GM19328 (cell line): Measurements from ENCODE around the gene UMODL1.
A peak's percentile ranks its signal among the peaks of the same experiment; 100 is the strongest.
"Not testable (repeated sequence)": the region's sequence is repeated elsewhere in the genome, so short reads cannot be mapped to it uniquely, and the experiment has no call there.

Source experiments
- ATAC-seq: cut with Tn5 transposase; IDR thresholded peaks from one replicate; pipeline ENCODE4 v1.9.1; 2021; ENCODE audit warnings: mild to moderate bottlenecking, moderate library complexity; ENCODE audit not compliant: unreplicated experiment

UMODL1 gene

DNA sequence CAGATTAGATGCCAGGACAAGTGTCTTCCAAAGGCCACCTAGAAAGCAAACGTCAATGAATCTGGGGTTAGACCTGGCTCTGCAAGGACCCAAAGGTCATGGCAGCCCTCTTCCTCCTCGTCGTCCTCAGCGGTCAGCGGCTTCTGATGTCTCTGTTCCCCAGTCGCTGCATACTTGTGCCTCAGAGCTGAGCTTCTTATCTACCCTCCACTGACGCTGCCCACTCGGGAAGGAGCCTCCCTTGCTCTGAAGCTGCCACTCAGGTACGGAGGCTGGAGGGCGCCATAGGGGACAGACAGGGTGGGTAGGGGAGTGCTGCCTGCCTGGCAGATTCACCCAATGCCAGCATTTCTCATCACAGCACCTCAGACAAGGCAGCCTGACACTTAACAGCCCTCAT is 11.4 kb upstream of the UMODL1 start:
- no peak for ATAC-seq

DNA sequence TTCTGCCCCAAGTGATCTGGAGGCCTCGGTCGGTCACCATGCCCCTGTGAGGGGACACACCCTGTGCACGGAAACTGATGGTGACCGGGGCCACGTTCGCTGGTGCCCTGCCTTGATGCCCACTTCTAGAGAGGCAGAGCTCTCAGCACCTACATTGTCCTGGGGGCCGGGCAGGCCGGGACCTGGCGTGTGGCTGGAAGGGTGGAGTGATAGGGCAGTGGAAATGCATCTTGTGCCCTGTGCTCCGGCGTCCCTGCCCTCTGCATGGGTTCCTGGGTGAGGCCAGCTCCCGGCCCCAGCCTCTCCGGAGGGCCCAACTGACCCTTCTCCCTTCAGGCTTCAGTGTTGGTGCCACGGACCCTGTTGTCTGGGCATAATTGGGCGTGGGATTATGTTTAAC is 11.0 kb upstream of the UMODL1 start:
- ATAC-seq, result no peak

DNA sequence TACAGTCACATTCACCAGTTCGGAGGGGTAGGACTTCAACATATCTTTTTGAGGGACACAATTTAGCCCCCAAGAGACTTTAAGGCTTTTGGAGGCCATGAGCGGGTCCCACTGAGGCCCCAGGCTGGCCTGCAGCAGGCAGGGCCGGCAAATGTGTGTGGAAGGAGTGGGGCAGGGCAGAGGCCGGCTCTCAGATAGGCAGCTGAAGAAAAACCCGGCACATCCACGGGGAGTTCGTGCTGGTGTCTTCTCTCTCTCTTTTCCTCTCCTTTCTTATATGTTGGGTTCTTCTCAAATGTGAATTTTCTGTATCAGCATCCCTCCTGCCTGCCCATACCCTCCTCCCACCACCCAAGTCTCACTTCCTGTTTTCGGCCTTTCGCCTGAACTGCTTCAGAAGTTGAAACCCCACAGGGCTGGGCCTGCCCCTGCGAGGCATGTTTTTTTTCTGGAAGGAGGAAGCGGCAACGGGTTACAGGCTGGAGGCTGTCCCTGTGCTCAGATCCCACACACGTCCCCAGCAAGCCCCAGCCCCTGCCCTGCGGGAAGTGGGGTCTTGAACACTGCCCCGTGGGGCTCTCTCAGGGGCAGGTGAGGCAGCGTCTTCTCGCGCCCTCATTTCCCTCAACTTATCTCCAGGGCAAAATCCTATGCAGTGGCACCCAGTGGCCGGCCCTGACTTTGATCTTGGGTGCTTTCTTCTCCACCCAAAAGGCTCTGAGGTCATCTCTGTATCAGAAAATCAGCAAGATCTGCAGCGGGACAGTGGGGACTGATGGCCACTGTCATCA is 9.7 kb upstream of the UMODL1 start:
- ATAC-seq, result peak; percentile 49

DNA sequence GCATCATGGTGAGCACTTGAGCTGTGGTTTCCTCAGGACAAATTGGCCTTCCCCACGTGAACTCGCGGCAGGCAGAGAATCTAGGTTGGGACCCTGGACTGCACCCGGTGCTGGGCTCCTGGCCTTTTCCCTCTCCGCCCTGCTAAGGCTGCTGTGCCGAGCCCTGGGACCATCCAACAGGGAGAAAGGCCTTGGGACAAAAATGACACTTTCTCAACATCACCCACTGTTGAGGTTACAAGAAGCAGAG is 9.2 kb upstream of the UMODL1 start:
- ATAC-seq, result no peak

DNA sequence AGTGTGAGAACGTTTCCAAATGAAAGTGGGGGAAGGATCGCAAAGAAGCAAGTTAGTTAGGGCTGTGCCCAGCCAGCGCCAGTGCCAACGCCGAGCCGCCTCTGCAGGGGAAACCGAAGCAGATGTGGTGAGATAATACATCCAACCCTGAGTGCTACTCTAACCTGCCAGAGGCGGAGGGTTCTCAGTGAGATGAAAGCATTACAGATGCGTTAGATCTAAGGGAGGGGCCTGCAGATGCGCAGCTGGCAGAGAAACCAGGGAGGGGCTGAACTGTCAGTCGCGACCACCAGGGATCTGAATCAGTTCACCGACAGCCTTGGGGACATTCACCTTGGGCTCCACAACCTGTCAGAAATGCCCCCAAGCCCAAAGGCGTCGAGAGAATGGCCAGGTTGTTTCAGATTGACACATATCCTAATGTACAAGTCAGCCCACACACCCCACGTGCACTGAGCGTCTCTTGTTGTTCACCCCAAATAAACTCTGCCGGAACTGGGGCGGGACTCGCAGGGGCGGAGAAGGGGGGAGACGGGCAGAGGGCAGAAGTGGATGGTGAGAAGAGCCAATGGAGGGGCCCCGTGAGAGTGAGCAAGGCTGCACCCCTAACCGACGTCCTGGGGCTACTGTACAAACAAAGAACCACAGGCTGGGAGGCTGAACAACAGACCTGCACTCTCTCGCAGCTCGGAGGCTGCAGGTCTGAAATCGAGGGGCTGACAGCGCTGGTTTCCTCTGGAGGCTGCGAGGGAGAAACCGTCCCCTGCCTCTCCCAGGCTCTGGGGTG is 8.7 kb upstream of the UMODL1 start:
- peak; percentile 56 for ATAC-seq

DNA sequence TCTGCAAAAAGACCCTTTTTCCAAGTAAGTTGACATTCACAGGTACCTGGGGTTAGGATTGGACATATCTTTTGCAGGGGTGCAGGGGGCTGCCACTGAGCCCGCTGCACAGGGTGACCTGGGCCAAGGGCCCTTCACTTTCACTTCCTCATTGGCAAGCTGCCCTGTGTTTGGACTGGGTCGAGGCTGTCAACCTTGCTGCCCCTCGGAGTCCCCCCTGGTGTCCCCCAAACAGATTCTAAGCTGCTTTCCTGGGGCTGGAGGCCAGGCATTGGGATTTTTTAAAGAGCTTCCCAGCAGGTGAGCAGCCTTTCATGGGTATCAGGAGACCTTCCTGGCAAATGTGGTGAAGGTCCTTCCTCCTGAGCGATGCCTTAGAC is 7.9 kb upstream of the UMODL1 start:
- ATAC-seq, result no peak

DNA sequence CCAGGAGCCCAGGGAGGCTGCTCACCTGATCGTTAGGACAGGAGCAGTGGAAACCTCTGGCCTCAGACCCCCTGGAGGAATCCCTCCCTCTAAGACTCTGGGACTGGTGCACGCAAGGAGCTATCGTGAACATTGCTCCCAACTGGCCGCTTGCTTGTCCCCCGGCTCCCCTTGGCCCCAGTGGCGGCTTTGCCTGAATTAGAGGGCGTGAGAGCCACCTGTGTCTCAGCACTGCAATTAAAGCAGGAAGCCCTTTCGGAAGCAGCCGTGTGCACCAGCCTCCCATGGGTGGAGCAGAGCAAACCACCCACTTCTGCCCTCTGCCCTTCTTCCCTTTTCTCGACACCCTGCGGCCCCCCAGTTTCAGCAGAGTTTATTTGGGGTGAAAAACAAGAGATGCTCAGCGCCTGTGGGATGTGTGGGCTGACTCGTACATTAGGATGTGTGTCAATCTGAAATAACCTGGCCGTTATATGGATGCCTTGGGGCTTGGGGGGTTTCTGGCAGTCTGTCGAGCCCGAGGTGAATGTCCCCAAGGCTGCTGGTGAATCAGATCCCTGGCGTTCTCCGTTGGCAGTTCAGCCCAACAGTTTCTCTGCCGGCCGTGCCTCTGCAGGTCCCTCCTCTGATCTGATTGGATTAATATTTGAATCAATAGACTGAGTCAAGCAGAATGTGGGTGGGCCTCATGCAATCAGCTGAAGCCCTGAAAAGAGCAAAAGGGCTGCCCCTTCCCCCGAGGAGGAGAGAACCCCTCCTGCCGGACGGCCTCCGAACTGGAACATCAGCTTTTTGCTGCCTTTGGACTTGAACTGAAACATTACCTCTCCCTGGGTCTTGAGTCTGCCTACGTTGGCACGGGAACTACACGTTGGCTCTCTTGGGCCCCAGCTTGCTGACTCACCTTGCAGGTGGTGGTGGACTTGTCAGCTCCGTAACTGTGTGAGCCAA is 7.3 kb upstream of the UMODL1 start:
- ATAC-seq, result no peak

DNA sequence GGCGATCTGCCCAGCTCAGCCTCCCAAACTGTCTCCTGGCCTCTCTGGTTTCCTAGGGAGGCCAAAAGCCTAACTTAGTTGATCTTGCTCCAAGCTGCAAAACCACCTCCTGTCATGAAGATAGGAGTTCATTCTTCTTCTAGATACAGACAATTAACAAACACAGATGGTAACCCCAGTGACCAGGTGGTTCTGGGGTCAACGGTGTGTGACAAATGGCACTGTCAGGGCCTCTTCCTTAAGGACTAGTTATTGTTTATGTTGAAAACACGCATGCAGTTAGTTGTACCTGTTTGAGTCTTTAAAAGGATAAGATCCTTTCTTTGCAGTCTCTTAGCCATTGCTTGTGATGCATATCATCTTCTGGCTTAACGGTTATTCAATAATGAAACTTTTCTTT is 4.6 kb upstream of the UMODL1 start:
- no peak for ATAC-seq

DNA sequence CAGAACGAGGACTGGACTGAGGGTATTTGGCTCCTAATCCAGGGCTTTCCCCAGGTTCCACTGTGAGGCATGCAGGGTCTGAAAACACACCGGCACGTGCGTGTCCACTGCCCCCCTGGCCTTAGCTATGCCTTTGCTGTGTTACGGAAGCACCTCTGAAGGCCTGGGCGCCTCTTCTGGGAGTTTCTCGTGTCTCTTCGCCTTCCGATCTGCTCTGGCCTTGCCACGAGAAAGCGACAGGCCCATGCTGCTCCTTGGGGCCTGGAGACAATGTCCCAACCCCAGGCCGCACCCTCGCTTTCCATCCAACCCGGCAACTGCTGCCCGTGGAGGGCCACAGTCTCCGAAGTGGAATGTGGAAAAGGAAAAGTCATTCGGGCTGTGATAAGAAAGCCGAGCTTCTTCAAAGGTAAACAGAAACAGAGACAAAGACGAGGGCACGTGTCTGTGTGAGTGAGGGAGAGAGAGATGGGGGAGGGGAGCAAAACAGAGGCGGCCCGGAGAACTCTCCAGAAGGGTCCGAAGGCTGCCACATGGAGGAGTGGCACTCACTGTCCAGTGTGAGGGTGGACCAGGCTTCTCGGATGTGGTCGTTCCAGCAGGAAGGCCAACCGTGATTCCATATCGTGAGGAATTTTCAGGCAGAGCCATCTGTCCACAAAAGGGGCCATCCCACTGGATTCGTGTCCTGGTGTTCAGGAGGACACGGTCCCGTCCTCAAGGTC is 3.4 kb upstream of the UMODL1 start:
- ATAC-seq, result no peak

DNA sequence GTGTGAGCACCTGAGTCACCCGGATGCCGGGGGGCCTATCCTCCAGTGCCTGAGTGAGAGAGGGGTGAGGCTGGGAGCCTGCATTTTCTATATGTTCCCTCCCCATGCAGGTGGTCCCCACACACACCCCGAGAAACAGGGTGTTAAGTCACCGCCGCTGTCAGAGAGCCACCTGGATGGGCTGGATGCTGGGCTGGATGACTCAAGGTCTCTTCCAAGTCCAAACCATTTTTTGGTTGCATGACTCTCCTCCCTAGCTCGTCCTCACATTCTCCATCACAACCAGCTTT is 2.9 kb upstream of the UMODL1 start:
- no peak for ATAC-seq

DNA sequence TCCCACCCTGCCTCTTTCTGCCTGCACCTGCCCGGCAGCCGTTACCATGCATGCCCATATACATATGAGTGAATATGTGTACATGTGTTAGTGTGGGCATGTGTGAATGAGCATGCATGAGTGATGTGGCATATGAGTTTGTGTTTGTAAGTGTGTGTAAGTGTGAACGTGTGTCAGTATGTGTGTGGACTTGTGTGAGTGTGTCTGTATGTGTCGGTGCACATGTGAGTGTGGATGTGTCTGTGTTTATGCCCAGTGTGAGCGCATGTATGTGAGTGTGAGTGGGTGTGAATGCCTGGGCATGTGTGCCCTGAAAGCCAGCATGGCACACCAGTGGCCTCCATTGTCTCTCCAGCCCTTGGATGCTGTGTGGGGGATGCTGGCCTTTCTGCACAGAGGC is 2.5 kb upstream of the UMODL1 start:
- ATAC-seq, result no peak

DNA sequence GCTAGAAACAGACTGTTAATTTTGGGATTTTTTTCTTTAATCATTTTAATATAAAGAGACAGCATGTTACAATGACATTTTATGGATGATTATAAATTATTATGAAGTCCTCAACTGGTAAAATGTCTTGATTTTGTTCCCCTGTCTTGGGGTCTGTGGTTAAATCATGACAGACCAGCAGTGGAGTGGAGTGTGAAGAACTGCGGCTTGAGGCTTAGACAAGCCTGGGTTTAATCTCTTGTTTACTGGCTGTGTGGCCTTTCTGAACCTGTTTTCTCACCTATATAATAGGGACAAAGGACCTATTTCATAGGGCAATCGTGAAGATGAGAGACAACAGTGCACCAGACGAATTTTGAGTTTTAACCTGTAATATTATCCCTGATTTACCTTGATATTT is 1.8 kb upstream of the UMODL1 start:
- ATAC-seq, result no peak

DNA sequence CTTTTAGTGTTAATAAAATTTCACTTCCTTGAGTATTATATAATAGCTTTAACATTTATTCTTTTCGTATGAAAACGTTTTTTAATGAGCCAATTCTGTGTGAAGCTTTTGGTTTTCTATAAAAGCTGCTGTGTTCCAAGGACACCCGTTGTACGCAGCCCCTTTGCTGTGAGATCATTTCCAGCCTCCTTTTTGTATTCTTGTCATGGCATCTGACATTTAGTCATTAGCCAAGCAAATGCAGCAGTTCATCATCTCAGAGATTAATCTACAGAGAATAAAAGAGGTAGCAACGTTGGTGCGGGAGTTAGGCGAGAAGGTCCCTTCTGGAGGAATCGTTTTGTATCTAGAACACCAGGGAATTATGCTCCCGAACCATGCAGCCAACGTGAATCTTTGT is 1.3 kb upstream of the UMODL1 start:
- no peak for ATAC-seq

DNA sequence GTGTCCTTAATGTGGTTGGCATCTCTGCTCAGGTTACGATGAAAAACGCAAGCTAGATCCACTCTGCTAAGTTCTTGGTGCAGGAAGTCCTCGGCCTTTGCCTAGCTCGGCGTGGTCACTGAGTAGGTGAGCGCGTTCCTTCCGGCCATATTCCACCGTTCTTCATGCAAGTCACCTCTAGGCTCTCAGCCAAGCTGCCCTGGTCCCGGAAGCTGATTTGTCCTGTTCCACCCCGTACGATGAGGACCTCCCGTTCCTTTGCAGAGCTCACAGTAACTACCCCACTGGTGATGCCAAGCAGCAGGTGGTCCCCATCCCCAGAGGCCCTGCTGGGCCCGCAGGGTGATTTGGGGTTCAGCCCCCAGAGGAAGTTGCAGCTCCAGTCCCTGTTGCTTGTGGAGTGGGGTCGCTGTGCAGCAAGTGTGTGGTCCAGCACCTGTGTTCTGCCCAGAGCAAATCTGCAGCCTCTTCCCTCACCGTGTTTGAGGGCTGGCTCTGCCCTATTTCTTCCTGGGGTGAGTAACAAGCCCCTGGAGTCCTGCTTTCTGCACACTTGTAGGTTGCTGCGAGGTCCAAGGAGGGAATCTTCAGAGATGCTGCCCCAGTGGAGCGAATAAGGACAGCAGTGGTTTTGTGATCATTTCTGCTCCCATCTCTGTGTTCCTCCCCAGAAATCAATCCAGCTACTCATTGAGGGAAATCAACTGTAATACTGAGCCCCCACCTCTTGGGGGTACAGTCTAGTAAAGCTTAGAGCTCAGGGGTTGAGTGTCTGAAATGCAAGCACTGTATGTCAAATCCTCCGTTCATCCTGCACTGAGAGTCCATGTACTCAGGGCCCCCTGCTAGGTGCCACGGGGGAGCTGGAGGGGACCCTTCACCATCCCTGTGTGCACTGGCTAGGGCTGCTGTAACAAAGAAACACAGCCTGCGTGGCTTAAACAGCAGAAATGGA is 2.3 kb downstream of the UMODL1 start:
- ATAC-seq, result no peak

DNA sequence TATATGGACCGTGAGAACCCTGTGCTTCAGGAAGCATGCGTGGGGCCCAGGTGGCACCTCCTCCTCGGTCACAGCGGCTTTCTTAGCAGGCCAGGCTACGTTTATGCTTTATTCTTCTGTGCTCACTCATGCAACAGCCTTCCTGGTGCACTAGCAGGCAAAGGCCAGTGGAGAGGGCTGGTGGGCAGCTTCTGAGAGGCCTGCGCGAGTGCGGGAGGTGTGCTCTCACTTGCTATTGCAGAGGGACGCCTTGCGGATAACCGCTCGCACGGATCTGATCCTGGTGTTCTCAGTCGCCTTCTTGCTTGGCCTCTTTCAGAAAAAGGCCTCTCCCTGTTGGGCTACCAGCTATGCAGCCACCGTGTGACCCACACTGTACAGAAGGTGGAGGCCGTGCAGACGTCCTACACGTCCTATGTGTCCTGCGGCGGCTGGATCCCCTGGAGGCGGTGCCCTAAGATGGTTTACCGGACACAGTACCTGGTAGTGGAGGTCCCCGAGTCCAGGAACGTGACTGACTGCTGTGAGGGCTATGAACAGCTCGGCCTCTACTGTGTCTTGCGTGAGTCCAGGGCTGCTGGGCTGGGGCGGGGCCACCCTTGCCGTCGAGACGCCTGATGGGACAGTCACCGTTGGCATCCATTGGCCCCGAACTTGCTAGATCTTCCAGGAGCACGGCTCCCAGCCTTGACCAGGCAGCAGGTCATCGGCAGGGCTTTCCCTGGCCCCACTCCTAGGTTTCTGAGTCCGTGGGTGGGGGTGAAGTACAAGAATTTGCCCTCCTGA is 4.8 kb downstream of the UMODL1 start:
- no peak for ATAC-seq

DNA sequence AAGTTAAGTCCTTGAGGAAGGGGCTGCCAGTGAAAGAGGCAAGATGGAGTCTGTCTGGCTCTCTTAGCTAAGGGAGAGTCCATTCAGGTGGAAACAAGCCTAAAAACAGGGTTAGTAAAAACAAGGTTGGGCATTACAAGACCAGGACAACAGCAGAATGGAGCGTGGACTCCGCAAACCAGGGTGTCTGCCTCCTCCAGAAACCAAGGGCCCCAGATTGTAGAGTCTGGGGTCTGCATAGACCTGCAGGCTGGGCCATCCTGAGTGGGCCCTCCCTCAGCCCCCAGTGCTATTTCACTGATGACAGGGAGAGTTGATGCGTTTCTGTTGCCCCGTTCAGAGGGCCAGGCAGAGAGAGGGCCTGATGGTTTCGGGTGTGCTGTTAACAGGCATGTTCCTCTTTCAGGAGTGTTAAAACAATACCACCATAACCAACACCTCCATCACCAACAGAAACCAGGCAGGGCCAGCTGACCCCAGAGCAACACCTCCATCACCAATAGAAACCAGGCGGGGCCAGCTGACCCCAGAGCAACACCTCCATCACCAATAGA is 6.6 kb downstream of the UMODL1 start:
- peak; percentile 68 for ATAC-seq

DNA sequence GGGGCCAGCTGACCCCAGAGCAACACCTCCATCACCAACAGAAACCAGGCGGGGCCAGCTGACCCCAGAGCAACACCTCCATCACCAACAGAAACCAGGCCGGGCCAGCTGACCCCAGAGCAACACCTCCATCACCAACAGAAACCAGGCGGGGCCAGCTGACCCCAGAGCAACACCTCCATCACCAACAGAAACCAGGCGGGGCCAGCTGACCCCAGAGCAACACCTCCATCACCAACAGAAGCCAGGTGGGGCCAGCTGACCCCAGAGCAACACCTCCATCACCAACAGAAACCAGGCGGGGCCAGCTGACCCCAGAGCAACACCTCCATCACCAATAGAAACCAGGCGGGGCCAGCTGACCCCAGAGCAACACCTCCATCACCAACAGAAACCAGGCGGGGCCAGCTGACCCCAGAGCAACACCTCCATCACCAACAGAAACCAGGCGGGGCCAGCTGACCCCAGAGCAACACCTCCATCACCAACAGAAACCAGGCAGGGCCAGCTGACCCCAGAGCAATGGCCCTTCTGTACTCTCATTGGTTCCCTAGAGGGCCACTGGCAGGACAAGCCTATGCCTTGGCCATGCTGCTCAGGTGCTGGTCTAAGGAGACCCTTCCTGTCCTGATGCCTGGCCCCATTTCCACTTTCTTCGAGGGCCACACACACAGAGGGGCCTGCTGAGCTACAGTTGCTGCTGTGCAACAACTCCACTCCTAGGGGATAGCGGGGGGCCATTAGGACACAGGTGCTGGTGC is 7.3 kb downstream of the UMODL1 start:
- not testable (repeated sequence) for ATAC-seq
